Measurements from ENCODE around the gene FKTN.

The FKTN gene

DNA sequence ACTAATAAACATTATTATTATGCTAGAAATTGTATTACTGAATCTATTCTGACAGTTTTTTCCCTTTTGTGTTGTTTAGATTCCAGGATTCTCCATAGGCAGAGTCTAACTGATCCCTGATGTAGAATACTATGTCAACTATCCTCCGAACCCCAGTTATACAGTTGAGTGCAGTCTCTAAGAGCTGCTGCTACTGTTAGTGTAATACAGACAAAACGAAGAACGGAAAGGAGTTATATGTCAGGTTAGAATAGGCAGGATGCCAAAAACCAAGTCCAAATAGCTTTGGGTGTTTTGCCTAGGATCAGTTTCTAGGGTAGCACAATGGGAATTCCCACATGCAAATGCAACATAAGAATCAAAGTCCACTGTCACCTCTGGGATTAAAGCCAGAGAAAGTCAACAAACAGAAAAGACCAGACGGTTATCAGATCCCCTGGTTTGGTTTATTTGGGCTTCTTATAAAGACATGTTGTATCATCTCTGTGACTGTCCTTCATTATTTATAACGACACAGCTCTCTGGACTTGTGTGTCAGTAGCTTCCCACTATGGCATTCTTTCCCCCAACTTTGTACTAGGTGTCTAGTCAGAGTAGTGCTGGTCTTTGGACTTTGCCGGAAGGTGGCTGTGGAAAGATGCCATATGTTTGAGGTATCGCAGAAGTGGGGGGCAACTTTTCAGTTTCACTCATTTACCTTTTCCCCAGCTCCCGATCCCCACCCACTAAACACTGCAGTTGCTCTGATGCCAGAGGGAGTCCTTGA, 121.5 kb downstream of the FKTN start:
- no peak for DNase-seq

DNA sequence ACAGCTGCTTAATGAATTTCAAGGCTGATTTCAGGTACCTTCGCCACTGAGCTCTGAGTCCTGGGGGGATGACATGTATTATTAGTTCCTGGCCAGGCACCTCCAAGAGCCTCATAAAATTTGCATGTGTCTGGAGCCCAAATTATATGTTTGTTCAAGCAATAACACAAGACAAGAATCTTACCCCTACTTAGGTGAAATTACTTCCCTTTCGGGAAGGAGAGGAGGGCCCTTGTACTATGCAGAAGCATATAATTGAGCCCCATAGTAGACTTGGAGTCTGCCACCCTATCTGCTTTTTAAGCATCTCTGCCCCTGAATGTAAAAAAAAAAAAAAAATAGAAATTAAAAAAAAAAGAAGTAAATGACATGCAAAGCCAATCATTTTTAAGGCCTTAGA, 123.4 kb downstream of the FKTN start:
- DNase-seq: no peak

DNA sequence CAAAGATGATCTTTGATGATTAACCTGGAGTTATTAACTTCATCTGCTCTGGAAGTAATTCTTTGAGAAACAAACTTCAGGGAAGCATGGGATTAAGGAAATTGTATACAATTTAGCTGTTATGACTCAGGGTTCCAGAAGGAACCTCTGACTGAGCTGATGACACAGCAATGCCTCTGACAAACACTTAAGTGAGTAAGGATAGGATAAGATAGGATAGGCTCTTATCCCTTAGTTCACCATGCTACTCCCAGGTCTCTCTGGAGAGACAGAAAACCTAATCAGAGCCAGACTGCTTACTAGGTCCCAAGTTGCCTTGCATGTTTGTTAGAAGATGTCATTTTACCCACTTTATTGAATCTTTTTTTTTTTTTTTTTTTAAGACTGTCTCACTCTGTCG, 123.8 kb downstream of the FKTN start:
- no peak for DNase-seq

DNA sequence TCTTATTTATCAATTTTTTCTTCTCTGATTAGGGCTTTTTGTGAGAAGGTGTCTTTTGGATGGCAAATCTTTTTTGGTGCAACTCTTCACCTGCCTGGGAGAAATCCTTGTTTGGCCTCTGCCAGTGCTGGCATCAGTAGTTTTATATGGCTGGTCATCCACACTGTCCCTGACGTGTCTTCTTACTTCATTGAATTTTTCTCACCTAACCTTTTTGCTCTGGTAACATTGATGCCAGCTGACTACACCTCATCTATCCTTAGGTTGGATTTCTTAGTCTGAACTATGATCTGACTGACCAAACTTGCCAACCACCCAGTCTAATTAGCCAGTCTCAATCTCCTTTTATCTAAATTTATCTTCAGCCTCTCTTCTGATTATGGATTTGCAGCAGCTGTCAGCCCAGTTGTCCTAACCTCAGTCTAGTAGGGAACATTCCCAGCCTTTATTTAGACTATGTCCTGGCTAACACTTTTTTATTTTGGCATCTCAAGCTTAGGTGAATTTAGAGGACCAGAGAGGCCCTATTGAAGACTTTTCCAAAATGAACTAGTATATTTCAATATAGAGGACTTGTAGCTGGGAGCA, 125.9 kb downstream of the FKTN start:
- DNase-seq: no peak

DNA sequence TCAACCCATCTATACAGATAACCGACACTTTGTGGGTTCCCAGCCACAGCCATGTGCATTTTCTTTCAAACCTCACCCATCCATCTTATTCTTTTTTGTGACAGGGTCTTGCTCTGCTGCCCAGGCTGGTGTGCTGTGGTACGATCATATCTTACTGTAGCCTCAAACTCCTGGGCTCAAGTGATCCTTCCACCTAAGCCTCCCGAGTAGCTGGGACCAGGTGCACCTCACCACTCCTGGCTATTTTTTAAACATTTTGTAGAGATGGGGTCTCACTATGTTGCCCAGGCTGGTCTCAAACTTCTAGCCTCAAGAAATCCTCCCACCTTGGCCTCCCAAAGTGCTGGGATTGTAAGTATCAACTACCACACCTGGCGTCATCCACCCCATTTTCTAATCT, 129.0 kb downstream of the FKTN start:
- no peak for DNase-seq

All from hippocampal formation (tissue), 2 donors.